Panc1 (cell line): ENCODE data around the gene RCOR1. TPM values are rescaled to one million over a fixed set of nuclear protein-coding genes. Genes with fewer than 3 reads are reported as not detected.

Source experiments
- ATAC-seq: fragments of 200-7000 bp; cut with Tn5 transposase; 2 replicates; pipeline ENCODE4 v1.9.1; 2020; ENCODE audit warnings: mild to moderate bottlenecking, moderate library complexity
- BruUV-seq: library from RNA; stranded (reverse); fragments of 400-500 nt; replicated peaks from 2 replicates; lab custom pipeline; 2021; lab: Mats Ljungman, UMichigan
- CTCF ChIA-PET: fragments of 300-600 bp; sonication (Branson Sonifier 250); formaldehyde crosslinking; loops from one replicate; lab custom pipeline; 2022; ENCODE audit warnings: antibody characterized with exemption; lab: Charles Lee
- POLR2A ChIA-PET: fragments of 300-600 bp; sonication (Branson Sonifier 250); formaldehyde crosslinking; loops from one replicate; lab custom pipeline; 2022; ENCODE audit warnings: antibody characterized with exemption; lab: Charles Lee
- DNase-seq: peaks from one replicate; pipeline ENCODE4 v3.0.0-alpha.2; 2010; ENCODE audit warnings: low read depth, low spot score
- H3K27ac ChIP-seq: 2 replicates; pipeline ENCODE4 v1.5.1; 2011; ENCODE audit warnings: mild to moderate bottlenecking, low read length, inconsistent platforms
- H3K27me3 ChIP-seq: fragments of 200-500 bp; sonication (Bioruptor generic); 2 replicates; pipeline ENCODE4 v1.6.0; 2014; ENCODE audit warnings: low read length, inconsistent platforms; ENCODE audit not compliant: control insufficient read depth, insufficient read depth
- H3K36me3 ChIP-seq: fragments of 200-500 bp; sonication (Bioruptor generic); 2 replicates; pipeline ENCODE4 v1.5.1; 2014; ENCODE audit warnings: inconsistent platforms, mild to moderate bottlenecking, low read length, moderate library complexity; ENCODE audit not compliant: control insufficient read depth, insufficient read depth
- H3K4me1 ChIP-seq: 2 replicates; pipeline ENCODE4 v1.5.1; 2011; ENCODE audit warnings: inconsistent platforms, mild to moderate bottlenecking, low read length, moderate library complexity; ENCODE audit not compliant: control insufficient read depth, insufficient read depth
- H3K4me3 ChIP-seq, 2 experiments: 2 replicates each; pipeline ENCODE4 v1.5.1; 2011 to 2012; ENCODE audit warnings: low read depth in 2 of 2, low read length in 2 of 2, mild to moderate bottlenecking in 2 of 2, inconsistent platforms in 1 of 2, moderate library complexity in 1 of 2
- H3K9me3 ChIP-seq: fragments of 200-500 bp; sonication (Bioruptor generic); 2 replicates; pipeline ENCODE4 v1.5.1; 2014; ENCODE audit warnings: low read depth, mild to moderate bottlenecking, inconsistent platforms, low read length, moderate library complexity; ENCODE audit not compliant: control insufficient read depth, insufficient read depth
- CTCF ChIP-seq: fragments of 450-650 bp; IDR thresholded peaks from 2 replicates; pipeline ENCODE4 v1.5.1; 2017; ENCODE audit warnings: mild to moderate bottlenecking
- POLR2AphosphoS5 ChIP-seq: IDR thresholded peaks from 2 replicates; pipeline ENCODE4 v1.6.1; 2012; ENCODE audit warnings: mild to moderate bottlenecking, low read depth, low read length, moderate library complexity
- SIN3A ChIP-seq: IDR thresholded peaks from 2 replicates; pipeline ENCODE4 v1.6.1; 2012; ENCODE audit warnings: low read depth, mild to moderate bottlenecking, low read length, moderate library complexity, borderline replicate concordance; ENCODE audit not compliant: insufficient read depth
- TCF7L2 ChIP-seq: IDR thresholded peaks from 2 replicates; pipeline ENCODE4 v1.6.1; 2011; ENCODE audit warnings: mild to moderate bottlenecking, low read depth, low read length, inconsistent platforms
- in situ Hi-C: cut with HindIII; loops from 2 replicates; pipeline ENCODE4 v1.10.0; 2016; ENCODE audit warnings: low sequenced_read_pairs, low pct_unique_long_range_greater_than_20kb
- intact Hi-C: fragments of 100-400 bp; cut with micrococcal nuclease; formaldehyde crosslinking; loops from one replicate; pipeline ENCODE4 v1.10.0; 2022; ENCODE audit not compliant: unreplicated experiment
- total RNA-seq: library from RNA; stranded (reverse); gene quantifications from one replicate; pipeline ENCODE4 v1.2.1, GENCODE V29; 2021; ENCODE audit not compliant: unreplicated experiment
- TF ChIP-seq, protein P1 (sequence below), 2 experiments: IDR thresholded peaks; 2 replicates each; pipeline ENCODE4 v1.6.1; 2011 to 2012; ENCODE audit warnings: low read depth in 2 of 2, control low read depth in 1 of 2, low read length in 1 of 2, mild to moderate bottlenecking in 1 of 2, moderate library complexity in 1 of 2; ENCODE audit not compliant: insufficient read depth in 1 of 2

RCOR1 gene
- total RNA-seq, 1 experiment from 2014 or later, result 27.1 TPM

- in situ Hi-C loops, result no loop called here
- ChIA-PET POLR2A (no interaction called here), CTCF (no interaction called here)
- intact Hi-C loops, result no loop called here
- Histone ChIP-seq H3K27ac (peak overlapping the region; percentile 52), H3K4me1 (peaks cover 11% of the 10 kb centered on the region), H3K36me3 (no peaks in the 10 kb centered on the region), H3K4me3 (peak overlapping the region; percentile 47 to 53), H3K27me3 (no peaks in the 10 kb centered on the region), H3K9me3 (no peaks in the 10 kb centered on the region)
- TF ChIP-seq TCF7L2 (no peak), CTCF (no peak), POLR2AphosphoS5 (no peak), SIN3A (no peak)
- TF ChIP-seq, protein P1, sequence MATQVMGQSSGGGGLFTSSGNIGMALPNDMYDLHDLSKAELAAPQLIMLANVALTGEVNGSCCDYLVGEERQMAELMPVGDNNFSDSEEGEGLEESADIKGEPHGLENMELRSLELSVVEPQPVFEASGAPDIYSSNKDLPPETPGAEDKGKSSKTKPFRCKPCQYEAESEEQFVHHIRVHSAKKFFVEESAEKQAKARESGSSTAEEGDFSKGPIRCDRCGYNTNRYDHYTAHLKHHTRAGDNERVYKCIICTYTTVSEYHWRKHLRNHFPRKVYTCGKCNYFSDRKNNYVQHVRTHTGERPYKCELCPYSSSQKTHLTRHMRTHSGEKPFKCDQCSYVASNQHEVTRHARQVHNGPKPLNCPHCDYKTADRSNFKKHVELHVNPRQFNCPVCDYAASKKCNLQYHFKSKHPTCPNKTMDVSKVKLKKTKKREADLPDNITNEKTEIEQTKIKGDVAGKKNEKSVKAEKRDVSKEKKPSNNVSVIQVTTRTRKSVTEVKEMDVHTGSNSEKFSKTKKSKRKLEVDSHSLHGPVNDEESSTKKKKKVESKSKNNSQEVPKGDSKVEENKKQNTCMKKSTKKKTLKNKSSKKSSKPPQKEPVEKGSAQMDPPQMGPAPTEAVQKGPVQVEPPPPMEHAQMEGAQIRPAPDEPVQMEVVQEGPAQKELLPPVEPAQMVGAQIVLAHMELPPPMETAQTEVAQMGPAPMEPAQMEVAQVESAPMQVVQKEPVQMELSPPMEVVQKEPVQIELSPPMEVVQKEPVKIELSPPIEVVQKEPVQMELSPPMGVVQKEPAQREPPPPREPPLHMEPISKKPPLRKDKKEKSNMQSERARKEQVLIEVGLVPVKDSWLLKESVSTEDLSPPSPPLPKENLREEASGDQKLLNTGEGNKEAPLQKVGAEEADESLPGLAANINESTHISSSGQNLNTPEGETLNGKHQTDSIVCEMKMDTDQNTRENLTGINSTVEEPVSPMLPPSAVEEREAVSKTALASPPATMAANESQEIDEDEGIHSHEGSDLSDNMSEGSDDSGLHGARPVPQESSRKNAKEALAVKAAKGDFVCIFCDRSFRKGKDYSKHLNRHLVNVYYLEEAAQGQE (IDR thresholded peaks at IDR 0.05; ENCODE audit: insufficient read depth in 1 of 2, low read depth in 2 of 2, low read length in 1 of 2), result no peak
- no TSS peak for BruUV-seq
- DNase-seq (no peak), ATAC-seq (peak; percentile 80)
These were observed 37.3 kb upstream of the RCOR1 start for GRCh38 chr14:102554821-102555819.

DNA sequence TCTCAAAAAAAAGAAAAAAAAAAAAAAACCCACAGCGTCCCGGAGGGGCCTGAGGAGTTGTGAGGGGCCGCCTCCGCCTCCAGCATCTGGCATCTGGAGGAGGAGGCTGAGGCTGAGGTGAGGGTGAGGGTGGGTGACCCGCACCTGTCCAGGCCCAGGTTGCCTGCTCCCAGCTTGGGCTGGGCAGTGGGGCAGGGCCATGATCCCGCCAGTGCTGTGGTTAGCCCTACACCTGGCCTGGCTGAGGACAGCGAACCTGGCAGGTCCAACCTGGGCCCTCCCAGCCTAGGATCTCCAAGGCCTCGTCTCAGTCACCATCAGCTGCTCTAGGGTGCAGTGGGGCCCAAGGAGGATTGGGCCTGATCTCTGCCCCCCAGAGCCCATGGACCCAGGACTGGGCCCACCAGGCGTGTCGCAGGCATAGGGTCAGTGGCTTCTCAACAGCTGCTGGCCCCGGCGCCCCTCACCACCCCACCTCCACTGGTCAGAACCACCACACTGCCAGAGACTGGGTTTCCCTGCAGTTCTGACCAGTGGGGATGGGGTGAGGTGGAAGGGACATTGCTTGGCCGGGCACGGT, 36.3 kb upstream of the RCOR1 start:
- POLR2A ChIA-PET, result no interaction called here
- no TSS peak for BruUV-seq
- CTCF ChIA-PET, result no interaction called here
- no peaks in the 10 kb centered on the region for H3K27me3 ChIP-seq
- no peak overlapping the region for H3K4me3 ChIP-seq
- peaks cover 11% of the 10 kb centered on the region for H3K4me1 ChIP-seq
- in situ Hi-C loops, result no loop called here
- H3K27ac ChIP-seq, result no peak overlapping the region
- ATAC-seq (no peak), DNase-seq (no peak)
- intact Hi-C loops, result no loop called here
- H3K9me3 ChIP-seq, result no peaks in the 10 kb centered on the region
- no peaks in the 10 kb centered on the region for H3K36me3 ChIP-seq
- TF ChIP-seq CTCF (no peak), POLR2AphosphoS5 (no peak), SIN3A (no peak), TCF7L2 (no peak)
- TF ChIP-seq, protein P1 (IDR thresholded peaks at IDR 0.05; ENCODE audit: insufficient read depth in 1 of 2, low read depth in 2 of 2, low read length in 1 of 2), result no peak
